ENCODE measurements around the gene WNT6.

Gene WNT6

GRCh38 chr2:218859556-218859987, at the start of gene WNT6:
Gene WNT6, plus strand, starts transcription at chr2:218859805. Its CDS starts 233 bp downstream, at chr2:218860038.
- DNase-seq: peak in 1 of 51 donors; percentile 8

GRCh38 chr2:218810256-218810655, 49.3 kb upstream of the WNT6 start:
- no peak for DNase-seq

- no peak for DNase-seq
Observed at GRCh38 chr2:218811382-218811781, 48.2 kb upstream of the WNT6 start.

- DNase-seq: no peak
Observed at GRCh38 chr2:218812096-218812815, 47.3 kb upstream of the WNT6 start.

GRCh38 chr2:218812861-218813260, 46.7 kb upstream of the WNT6 start:
- no peak for DNase-seq

- no peak for DNase-seq
Observed at GRCh38 chr2:218813771-218814460, 45.7 kb upstream of the WNT6 start.

GRCh38 chr2:218814540-218815243, 44.9 kb upstream of the WNT6 start:
- DNase-seq: no peak

GRCh38 chr2:218815244-218815637, 44.4 kb upstream of the WNT6 start:
- DNase-seq: no peak

- DNase-seq: no peak
Observed at GRCh38 chr2:218815649-218816048, 44.0 kb upstream of the WNT6 start.

GRCh38 chr2:218816561-218817011, 43.0 kb upstream of the WNT6 start:
- DNase-seq: no peak

GRCh38 chr2:218819093-218819492, 40.5 kb upstream of the WNT6 start:
- DNase-seq: no peak

- DNase-seq: no peak
Observed at GRCh38 chr2:218820746-218821369, 38.7 kb upstream of the WNT6 start.

- no peak for DNase-seq
Observed at GRCh38 chr2:218821605-218822211, 37.9 kb upstream of the WNT6 start.

- DNase-seq: no peak
Observed at GRCh38 chr2:218822622-218823021, 37.0 kb upstream of the WNT6 start.

GRCh38 chr2:218823196-218823855, 36.3 kb upstream of the WNT6 start:
- DNase-seq: no peak

- no peak for DNase-seq
Observed at GRCh38 chr2:218824004-218824403, 35.6 kb upstream of the WNT6 start.

- DNase-seq: no peak
Observed at GRCh38 chr2:218826791-218827190, 32.8 kb upstream of the WNT6 start.

- DNase-seq: no peak
Observed at GRCh38 chr2:218827701-218828476, 31.7 kb upstream of the WNT6 start.

GRCh38 chr2:218828477-218828778, 31.2 kb upstream of the WNT6 start:
- no peak for DNase-seq

GRCh38 chr2:218829868-218830451, 29.6 kb upstream of the WNT6 start:
- DNase-seq: peak in 4 of 51 donors; percentile 3 to 49 (median 20)
